ENCODE measurements around the gene SLAMF6. TPM values are rescaled to one million over a fixed set of nuclear protein-coding genes. Genes with fewer than 3 reads are reported as not detected.
A peak's percentile ranks its signal among the peaks of the same experiment; 100 is the strongest.
"Not testable (repeated sequence)": the region's sequence is repeated elsewhere in the genome, so short reads cannot be mapped to it uniquely, and the experiment has no call there.

The SLAMF6 gene
- total and polyA plus RNA-seq, 3 experiments from 2014 or later = 28.3 to 201 (median 30.7) TPM

DNA sequence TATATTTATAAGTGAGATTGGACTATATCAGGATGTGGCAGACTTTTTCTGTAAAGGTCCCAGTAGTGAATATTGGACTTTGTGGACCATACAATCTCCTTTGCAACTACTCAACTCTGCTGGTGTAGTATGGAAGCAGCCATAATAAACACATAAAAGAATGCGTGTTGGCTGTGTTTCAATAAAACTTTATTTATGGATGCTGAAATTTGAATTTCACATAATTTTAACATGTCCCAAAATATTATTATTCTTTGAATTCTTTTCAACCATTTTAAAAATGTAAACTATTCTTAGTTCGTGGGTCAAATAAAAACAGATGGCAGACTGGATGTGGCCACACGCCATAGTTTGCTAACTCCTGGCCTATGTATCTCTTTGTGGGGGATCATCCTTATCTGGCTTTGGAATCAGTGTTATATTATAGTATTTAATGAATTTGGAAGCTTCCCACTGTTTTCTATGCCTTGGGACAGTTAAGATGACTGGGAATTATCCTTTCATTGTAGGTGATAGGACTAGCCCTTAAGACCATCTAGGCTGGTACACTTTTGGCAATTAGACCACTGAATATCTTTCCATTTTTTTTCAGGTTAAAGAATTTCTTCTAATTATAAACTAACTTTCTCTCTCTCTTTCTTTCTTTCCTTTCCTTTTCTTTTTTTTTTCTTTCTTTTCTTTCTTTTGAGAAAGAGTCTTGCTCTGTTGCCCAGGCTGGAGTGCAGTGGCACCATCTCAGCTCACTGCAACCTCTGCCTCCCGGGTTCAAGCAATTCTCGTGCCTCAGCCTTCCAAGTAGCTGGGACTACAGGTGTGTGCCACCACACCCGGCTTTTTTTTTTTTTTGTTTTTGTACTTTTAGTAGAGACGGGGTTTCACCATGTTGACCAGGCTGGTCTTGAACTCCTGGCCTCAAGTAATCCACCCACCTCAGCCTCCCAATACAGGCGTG lies 14.9 kb upstream of the SLAMF6 start:
- H3K27me3 ChIP-seq (ENCODE audit: insufficient read depth, low read length, poor library complexity, severe bottlenecking) = no peaks in the 10 kb centered on the region
- H3K4me3 Mint-ChIP-seq = no peak overlapping the region
- peaks cover 14 to 28% (median 25%) of the 10 kb centered on the region in 5 donors for H3K9me3 Mint-ChIP-seq
- H3K9me3 ChIP-seq (ENCODE audit: low read length) = peaks cover 5% of the 10 kb centered on the region
- no peaks in the 10 kb centered on the region for H3K27me3 Mint-ChIP-seq
- peak overlapping the region; percentile 69 for H3K27ac ChIP-seq (ENCODE audit: low read depth, low read length)
- peaks cover 42 to 56% (median 52%) of the 10 kb centered on the region in 3 donors for H3K4me1 Mint-ChIP-seq
- no peak for DNase-seq
- ChIA-PET POLR2A (interaction anchor here (0.6 kb wide), 2 partner anchors 30 to 230 kb away, joined by 3 read pairs; no protein-coding TSS in a partner anchor), CTCF (interaction anchor here (0.9 to 2.7 kb wide), 2 partner anchors 68 to 75 kb away, joined by 3 to 6 read pairs; no protein-coding TSS in a partner anchor)
- peak overlapping the region in 4 of 8 donors; percentile 61 to 82 (median 78) for H3K27ac Mint-ChIP-seq
- H3K36me3 Mint-ChIP-seq = peaks cover 4 to 24% (median 19%) of the 10 kb centered on the region in 3 donors
- no peak overlapping the region for H3K4me3 ChIP-seq (ENCODE audit: low read length)
- no peaks in the 10 kb centered on the region for H3K36me3 ChIP-seq (ENCODE audit: insufficient read depth, low read length)
- H3K4me1 ChIP-seq (ENCODE audit: insufficient read depth, low read length) = peaks cover 38% of the 10 kb centered on the region

DNA sequence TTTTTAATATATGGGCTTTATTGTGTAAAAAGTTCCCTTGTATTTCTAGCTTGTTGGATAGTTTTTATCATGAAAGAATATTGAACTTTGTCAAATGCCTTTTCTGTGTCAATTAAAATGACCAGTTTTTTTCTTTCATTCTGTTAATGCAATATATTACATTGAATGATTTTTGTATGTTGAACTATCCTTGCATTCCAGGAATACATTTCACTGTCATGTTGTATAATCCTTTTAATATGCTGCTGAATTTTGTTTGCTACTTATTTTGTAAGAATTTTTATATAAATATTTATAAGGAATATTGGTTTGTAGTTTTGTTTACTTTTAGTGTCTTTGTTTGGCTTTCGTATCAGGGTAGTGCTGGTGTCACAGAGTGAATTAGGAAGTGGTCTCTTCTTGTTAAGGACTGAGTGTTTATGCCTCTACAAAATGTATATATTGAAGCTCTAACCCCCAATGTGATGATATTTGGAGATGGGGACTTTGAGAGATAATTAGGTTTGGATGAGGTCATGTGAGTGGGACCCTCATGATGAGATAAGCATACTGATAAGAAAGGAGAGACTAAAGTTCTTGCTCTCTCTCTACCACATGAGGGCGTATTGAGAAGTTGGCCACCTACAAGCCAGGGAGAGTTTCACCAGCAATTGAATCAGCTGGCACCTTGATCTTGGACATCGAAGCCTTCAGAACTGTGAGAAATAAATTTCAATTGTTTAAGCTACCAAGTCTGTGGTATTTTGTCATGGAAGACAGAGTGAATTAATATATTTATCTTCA lies 12.0 kb upstream of the SLAMF6 start:
- Histone ChIP-seq H3K4me3 (ENCODE audit: low read length) (no peak overlapping the region), H3K36me3 (ENCODE audit: insufficient read depth, low read length) (no peaks in the 10 kb centered on the region), H3K27me3 (ENCODE audit: insufficient read depth, low read length, poor library complexity, severe bottlenecking) (no peaks in the 10 kb centered on the region), H3K9me3 (ENCODE audit: low read length) (peaks cover 5% of the 10 kb centered on the region), H3K27ac (ENCODE audit: low read depth, low read length) (no peak overlapping the region), H3K4me1 (ENCODE audit: insufficient read depth, low read length) (peaks cover 17% of the 10 kb centered on the region)
- no peak overlapping the region for H3K4me3 Mint-ChIP-seq
- peaks cover 4 to 24% (median 13%) of the 10 kb centered on the region in 3 donors for H3K36me3 Mint-ChIP-seq
- peaks cover 22 to 36% (median 31%) of the 10 kb centered on the region in 3 donors for H3K4me1 Mint-ChIP-seq
- no peak for DNase-seq
- H3K27ac Mint-ChIP-seq = no peak overlapping the region
- H3K9me3 Mint-ChIP-seq = peaks cover 14 to 28% (median 25%) of the 10 kb centered on the region in 5 donors
- ChIA-PET CTCF (interaction anchor here (1.0 to 2.7 kb wide), 3 partner anchors 9 to 71 kb away, joined by 3 to 6 read pairs (median 4); no protein-coding TSS in a partner anchor), POLR2A (interaction anchor here (0.5 kb wide), 1 partner anchor 95 kb away, joined by 3 read pairs; no protein-coding TSS in a partner anchor)
- H3K27me3 Mint-ChIP-seq = no peaks in the 10 kb centered on the region

DNA sequence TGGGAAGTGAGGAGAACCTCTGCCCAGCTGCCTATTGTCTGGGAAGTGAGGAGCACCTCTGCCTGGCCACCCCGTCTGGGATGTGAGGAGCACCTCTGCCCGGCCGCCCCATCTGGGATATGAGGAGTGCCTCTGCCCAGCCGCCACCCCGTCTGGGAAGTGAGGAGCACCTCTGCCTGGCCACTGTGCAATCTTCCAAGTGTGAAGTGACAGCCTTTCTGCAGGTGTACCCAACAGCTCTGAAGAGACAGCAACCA lies 9.4 kb upstream of the SLAMF6 start:
- H3K27me3 Mint-ChIP-seq; H3K4me3 Mint-ChIP-seq; H3K4me3 ChIP-seq (ENCODE audit: low read length); H3K27me3 ChIP-seq (ENCODE audit: insufficient read depth, low read length, poor library complexity, severe bottlenecking); H3K36me3 ChIP-seq (ENCODE audit: insufficient read depth, low read length); H3K27ac ChIP-seq (ENCODE audit: low read depth, low read length); H3K27ac Mint-ChIP-seq; CTCF ChIA-PET; POLR2A ChIA-PET; DNase-seq; H3K9me3 ChIP-seq (ENCODE audit: low read length): not testable (repeated sequence)
- H3K9me3 Mint-ChIP-seq = peaks cover 21 to 40% (median 30%) of the 10 kb centered on the region in 5 donors
- H3K4me1 ChIP-seq (ENCODE audit: insufficient read depth, low read length) = peaks cover 10% of the 10 kb centered on the region
- H3K36me3 Mint-ChIP-seq = peaks cover 5 to 33% (median 23%) of the 10 kb centered on the region in 3 donors
- H3K4me1 Mint-ChIP-seq = peaks cover 25 to 39% (median 38%) of the 10 kb centered on the region in 3 donors

DNA sequence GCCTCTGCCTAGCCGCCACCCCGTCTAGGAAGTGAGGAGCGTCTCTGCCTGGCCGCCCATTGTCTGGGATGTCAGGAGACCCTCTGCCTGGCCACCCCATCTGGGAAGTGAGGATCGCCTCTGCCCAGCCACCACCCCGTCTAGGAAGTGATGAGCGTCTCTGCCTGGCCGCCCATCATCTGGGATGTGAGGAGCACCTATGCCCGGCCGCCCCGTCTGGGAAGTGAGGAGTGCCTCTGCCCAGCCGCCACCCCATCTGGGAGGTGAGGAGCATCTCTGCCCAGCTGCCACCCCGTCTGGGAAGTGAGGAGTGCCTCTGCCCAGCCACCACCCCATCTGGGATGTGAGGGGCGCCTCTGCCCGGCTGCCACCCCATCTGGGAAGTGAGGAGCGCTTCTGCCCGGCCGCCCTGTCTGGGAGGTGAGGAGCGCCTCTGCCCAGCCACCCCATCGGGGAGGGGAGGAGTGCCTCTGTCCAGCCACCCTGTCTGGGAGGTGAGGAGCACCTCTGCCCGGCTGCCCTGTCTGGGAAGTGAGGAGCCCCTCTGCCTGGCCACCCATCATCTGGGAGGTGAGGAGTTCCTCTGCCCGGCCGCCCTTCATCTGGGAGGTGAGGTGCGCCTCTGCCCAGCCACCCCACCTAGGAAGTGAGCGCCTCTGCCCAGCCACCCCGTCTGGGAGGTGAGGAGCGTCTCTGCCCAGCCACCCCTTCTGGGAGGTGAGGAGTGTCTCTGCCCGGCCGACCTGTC lies 8.9 kb upstream of the SLAMF6 start:
- H3K9me3 Mint-ChIP-seq = peaks cover 21 to 45% (median 35%) of the 10 kb centered on the region in 5 donors
- H3K9me3 ChIP-seq (ENCODE audit: low read length); H3K36me3 ChIP-seq (ENCODE audit: insufficient read depth, low read length); H3K4me3 ChIP-seq (ENCODE audit: low read length); DNase-seq; H3K27me3 Mint-ChIP-seq; H3K27ac ChIP-seq (ENCODE audit: low read depth, low read length); CTCF ChIA-PET; POLR2A ChIA-PET; H3K27me3 ChIP-seq (ENCODE audit: insufficient read depth, low read length, poor library complexity, severe bottlenecking); H3K4me3 Mint-ChIP-seq: not testable (repeated sequence)
- peaks cover 10% of the 10 kb centered on the region for H3K4me1 ChIP-seq (ENCODE audit: insufficient read depth, low read length)
- peaks cover 7 to 35% (median 25%) of the 10 kb centered on the region in 3 donors for H3K36me3 Mint-ChIP-seq
- H3K27ac Mint-ChIP-seq = peak overlapping the region in 3 of 8 donors; percentile 23 to 97 (median 76)
- H3K4me1 Mint-ChIP-seq = peaks cover 29 to 41% (median 37%) of the 10 kb centered on the region in 3 donors

DNA sequence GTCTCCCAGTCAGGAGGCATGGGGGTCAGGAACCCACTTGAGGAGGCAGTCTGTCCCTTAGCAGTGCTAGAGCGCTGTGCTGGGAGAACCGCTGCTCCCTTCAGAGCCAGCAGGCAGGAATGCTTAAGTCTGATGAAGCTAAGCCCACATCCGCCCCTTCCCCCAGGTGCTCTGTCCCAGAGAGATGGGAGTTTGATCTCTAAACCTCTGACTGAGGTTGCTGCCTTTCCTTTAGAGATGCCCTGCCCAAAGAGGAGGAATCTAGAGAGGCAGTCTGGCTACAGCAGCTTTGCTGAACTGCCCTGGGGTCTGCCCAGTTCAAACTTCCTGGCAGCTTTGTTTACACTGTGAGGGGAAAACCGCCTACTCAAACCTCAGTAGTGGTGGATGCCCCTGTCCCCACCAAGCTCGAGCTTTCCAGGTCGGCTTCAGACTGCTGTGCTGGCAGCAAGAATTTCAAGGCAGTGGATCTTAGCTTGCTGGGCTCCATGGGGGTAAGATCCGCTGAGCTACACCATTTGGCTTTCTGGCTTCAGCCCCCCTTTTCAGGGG lies 6.4 kb upstream of the SLAMF6 start:
- H3K36me3 Mint-ChIP-seq = peaks cover 6 to 33% (median 28%) of the 10 kb centered on the region in 3 donors
- H3K4me3 ChIP-seq (ENCODE audit: low read length); H3K36me3 ChIP-seq (ENCODE audit: insufficient read depth, low read length); H3K27ac ChIP-seq (ENCODE audit: low read depth, low read length); H3K27me3 ChIP-seq (ENCODE audit: insufficient read depth, low read length, poor library complexity, severe bottlenecking); H3K9me3 ChIP-seq (ENCODE audit: low read length); DNase-seq; H3K27me3 Mint-ChIP-seq: not testable (repeated sequence)
- peaks cover 22 to 45% (median 35%) of the 10 kb centered on the region in 5 donors for H3K9me3 Mint-ChIP-seq
- peaks cover 10% of the 10 kb centered on the region for H3K4me1 ChIP-seq (ENCODE audit: insufficient read depth, low read length)
- peaks cover 44 to 55% (median 50%) of the 10 kb centered on the region in 3 donors for H3K4me1 Mint-ChIP-seq
- H3K27ac Mint-ChIP-seq = peak overlapping the region; percentile 42 to 95 (median 52)
- ChIA-PET CTCF (interaction anchor here (1.0 to 2.2 kb wide), 4 partner anchors 15 to 101 kb away, joined by 3 to 7 read pairs (median 4); no protein-coding TSS in a partner anchor), POLR2A (interaction anchor here (0.9 to 1.6 kb wide), 2 partner anchors 12 to 15 kb away, joined by 3 read pairs; no protein-coding TSS in a partner anchor)
- H3K4me3 Mint-ChIP-seq = peak overlapping the region in 6 of 7 donors; percentile 5 to 66 (median 56)

DNA sequence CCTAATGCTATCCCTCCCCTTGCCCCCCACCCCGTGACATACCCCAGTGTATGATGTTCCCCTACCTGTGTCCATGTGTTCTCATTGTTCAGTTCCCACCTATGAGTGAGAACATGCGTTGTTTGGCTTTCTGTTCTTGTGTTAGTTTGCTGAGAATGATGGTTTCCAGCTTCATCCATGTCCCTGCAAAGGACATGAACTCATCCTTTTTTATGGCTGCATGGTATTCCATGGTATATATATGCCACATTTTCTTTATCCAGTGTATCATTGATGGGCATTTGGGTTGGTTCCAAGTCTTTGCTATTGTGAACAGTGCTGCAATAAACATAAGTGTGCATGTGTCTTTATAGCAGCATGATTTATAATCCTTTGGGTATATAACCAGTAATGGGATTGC lies 734 bp upstream of the SLAMF6 start:
- not testable (repeated sequence) for DNase-seq; H3K27ac ChIP-seq (ENCODE audit: low read depth, low read length); H3K9me3 ChIP-seq (ENCODE audit: low read length); H3K27me3 Mint-ChIP-seq; H3K27me3 ChIP-seq (ENCODE audit: insufficient read depth, low read length, poor library complexity, severe bottlenecking); H3K36me3 ChIP-seq (ENCODE audit: insufficient read depth, low read length); H3K4me3 ChIP-seq (ENCODE audit: low read length)
- H3K27ac Mint-ChIP-seq = peak overlapping the region; percentile 6 to 98 (median 90)
- peaks cover 72 to 84% (median 82%) of the 10 kb centered on the region in 3 donors for H3K4me1 Mint-ChIP-seq
- H3K4me1 ChIP-seq (ENCODE audit: insufficient read depth, low read length) = peaks cover 40% of the 10 kb centered on the region
- H3K4me3 Mint-ChIP-seq = peak overlapping the region; percentile 23 to 87 (median 59)
- H3K9me3 Mint-ChIP-seq = peaks cover 13 to 34% (median 27%) of the 10 kb centered on the region in 5 donors
- POLR2A ChIA-PET = interaction anchor here (1.4 to 2.2 kb wide), 2 partner anchors 17 to 55 kb away, joined by 5 to 11 read pairs; no protein-coding TSS in a partner anchor
- CTCF ChIA-PET = interaction anchor here (0.7 to 2.7 kb wide), 3 partner anchors 10 to 54 kb away, joined by 3 to 12 read pairs (median 4); no protein-coding TSS in a partner anchor
- peaks cover 9 to 51% (median 34%) of the 10 kb centered on the region in 3 donors for H3K36me3 Mint-ChIP-seq

DNA sequence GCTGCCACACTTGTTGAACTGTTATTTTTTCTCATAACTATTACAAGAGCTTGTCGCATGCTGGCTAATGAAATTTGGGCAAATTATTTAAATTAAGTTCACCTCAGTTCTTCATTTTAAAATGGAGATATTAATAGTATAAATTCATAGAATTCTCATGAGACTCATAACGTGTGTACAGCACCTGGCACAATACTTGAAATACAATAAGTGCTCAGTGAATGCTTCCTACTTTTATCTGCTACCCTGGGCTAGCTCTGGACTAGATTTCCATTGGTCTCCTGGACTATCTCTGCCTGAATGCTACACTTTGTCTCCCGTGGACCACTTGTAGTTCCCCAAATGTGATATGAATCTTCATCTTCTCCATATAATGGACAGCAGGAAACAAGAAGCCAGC lies 919 bp downstream of the SLAMF6 start:
- no peak for DNase-seq
- Mint-ChIP-seq H3K4me3 (peak overlapping the region; percentile 95 to 99 (median 96)), H3K27me3 (no peaks in the 10 kb centered on the region), H3K36me3 (peaks cover 15 to 51% (median 31%) of the 10 kb centered on the region in 3 donors), H3K27ac (peak overlapping the region; percentile 87 to 98 (median 94)), H3K9me3 (peaks cover 8 to 18% (median 15%) of the 10 kb centered on the region in 5 donors), H3K4me1 (peaks cover 79 to 93% (median 84%) of the 10 kb centered on the region in 3 donors)
- ChIA-PET POLR2A (interaction anchor here (2.2 kb wide), 1 partner anchor 18 kb away, joined by 11 read pairs; no protein-coding TSS in a partner anchor), CTCF (interaction anchor here (0.9 to 2.7 kb wide), 5 partner anchors 18 to 85 kb away, joined by 3 to 12 read pairs (median 4); no protein-coding TSS in a partner anchor)
- H3K27ac ChIP-seq (ENCODE audit: low read depth, low read length) = peak overlapping the region; percentile 62
- no peaks in the 10 kb centered on the region for H3K36me3 ChIP-seq (ENCODE audit: insufficient read depth, low read length)
- H3K4me3 ChIP-seq (ENCODE audit: low read length) = peak overlapping the region; percentile 91
- H3K4me1 ChIP-seq (ENCODE audit: insufficient read depth, low read length) = peaks cover 57% of the 10 kb centered on the region
- no peaks in the 10 kb centered on the region for H3K27me3 ChIP-seq (ENCODE audit: insufficient read depth, low read length, poor library complexity, severe bottlenecking)
- H3K9me3 ChIP-seq (ENCODE audit: low read length) = no peaks in the 10 kb centered on the region
